ENCODE measurements around the gene ZNF488.
A peak's percentile ranks its signal among the peaks of the same experiment; 100 is the strongest.

Gene ZNF488

DNA sequence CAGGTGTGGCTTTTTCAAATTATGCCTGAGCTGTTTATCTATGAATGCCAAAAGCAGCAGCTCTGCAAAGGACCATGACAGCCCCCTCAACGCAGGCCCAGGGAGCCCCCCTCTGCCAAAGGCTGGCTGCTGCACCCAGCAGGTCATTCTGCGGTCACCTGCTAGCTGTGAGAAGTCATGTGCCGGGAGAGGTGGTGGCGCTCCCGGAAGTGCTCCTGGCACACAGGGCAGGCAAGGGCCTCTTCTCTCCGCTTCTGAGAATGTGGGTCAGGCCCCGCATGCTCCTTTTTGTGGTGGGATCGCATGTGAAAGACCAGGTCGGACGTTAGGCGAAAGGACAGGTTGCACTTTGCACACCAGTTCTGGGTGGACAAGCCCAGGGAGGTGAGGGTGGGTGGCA lies 16.4 kb downstream of the ZNF488 start:
- no peak for DNase-seq (ENCODE audit: extremely low read depth in 1 of 2, low read depth in 1 of 2)

- DNase-seq (ENCODE audit: extremely low read depth in 1 of 2, low read depth in 1 of 2), result no peak
These were observed 17.2 kb downstream of the ZNF488 start for GRCh38 chr10:47366731-47367460.

- no peak for DNase-seq (ENCODE audit: extremely low read depth in 1 of 2, low read depth in 1 of 2)
These were observed 17.9 kb downstream of the ZNF488 start for GRCh38 chr10:47366181-47366631.

DNA sequence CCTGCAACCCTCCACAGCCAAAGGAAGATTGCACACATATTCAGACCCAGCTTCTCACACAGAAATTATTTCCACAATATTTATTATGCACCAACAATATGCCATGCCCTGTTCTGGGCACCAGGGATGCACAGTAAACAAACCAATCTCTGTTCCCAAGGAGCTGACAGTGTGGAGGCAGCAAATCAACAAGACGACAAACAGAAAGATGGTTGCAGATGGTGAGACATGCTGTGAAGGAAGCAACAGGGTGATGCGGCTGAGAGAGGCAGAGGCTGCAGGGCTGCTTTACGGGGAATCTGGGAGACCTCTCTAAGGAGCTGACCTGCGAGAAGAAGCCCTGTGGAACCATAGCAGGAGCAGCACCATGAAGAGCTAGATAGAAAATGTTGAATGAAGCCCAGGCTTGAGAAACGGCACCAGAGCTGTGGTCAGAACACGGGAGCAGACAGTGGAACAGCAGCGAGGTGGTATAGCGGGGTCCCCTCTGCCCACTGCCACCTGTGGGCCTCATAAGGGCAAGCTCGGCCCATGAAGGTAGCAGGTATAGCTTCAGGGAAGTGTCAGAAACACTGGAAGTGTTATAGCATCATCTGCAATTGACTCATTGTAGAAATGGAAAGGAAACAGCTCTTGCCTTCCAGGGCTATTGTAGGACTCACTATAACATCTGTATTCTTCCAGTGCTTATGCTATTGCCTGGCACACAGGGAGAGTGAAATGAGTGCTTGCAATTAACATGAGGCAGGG lies 18.5 kb downstream of the ZNF488 start:
- DNase-seq (ENCODE audit: extremely low read depth in 1 of 2, low read depth in 1 of 2), result no peak

- no peak for DNase-seq (ENCODE audit: extremely low read depth in 1 of 2, low read depth in 1 of 2)
These were observed 19.2 kb downstream of the ZNF488 start for GRCh38 chr10:47364911-47365310.

DNA sequence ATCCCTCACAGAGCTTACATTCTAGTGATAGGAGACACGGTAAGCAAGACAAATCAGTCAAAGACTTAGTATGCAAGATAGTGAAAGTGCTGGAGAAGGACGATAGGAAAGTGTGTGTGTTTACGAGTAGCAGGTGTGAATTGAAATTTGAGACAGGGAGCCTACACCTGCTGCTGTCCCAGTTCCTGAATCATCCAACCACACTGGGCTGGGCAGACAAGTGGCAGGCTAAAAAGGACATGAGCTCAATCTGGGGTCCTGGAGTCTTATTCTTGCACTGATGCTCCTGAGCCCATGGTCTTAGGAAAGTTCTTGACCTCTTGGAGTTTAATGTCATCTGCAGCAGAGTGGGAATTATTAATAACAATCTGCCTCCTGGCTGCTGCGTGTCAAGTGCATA lies 19.7 kb downstream of the ZNF488 start:
- DNase-seq (ENCODE audit: extremely low read depth in 1 of 2, low read depth in 1 of 2), result no peak

GRCh38 chr10:47363781-47364180 lies 20.3 kb downstream of the ZNF488 start:
- no peak for DNase-seq (ENCODE audit: extremely low read depth in 1 of 2, low read depth in 1 of 2)

- DNase-seq (ENCODE audit: extremely low read depth in 1 of 2, low read depth in 1 of 2), result no peak
These were observed 21.9 kb downstream of the ZNF488 start for GRCh38 chr10:47362199-47362598.

GRCh38 chr10:47361293-47361692 lies 22.8 kb downstream of the ZNF488 start:
- DNase-seq (ENCODE audit: extremely low read depth in 1 of 2, low read depth in 1 of 2), result peak in 1 of 2 donors; percentile 4

GRCh38 chr10:47360419-47361040 lies 23.6 kb downstream of the ZNF488 start:
- DNase-seq (ENCODE audit: extremely low read depth in 1 of 2, low read depth in 1 of 2), result no peak

- no peak for DNase-seq (ENCODE audit: extremely low read depth in 1 of 2, low read depth in 1 of 2)
These were observed 24.3 kb downstream of the ZNF488 start for GRCh38 chr10:47359626-47360418.

DNA sequence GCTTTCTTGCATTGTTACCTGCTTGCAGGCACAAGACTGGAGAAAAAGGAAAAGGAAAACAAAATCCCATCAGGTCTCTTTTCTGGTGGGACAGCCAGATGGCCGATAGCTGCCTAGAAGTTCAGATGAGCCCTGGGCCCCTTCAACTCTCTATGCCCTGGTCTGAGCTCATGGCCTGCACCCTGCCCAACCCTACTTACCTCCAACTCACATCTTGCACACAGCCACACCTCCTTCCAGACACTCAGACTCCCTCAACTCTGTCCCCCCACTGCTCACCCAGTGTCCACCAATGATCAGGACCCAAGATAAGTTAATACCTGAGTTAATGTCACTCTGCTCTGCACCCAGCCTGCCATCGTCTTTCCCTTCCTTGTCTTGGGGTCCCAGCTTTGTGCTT lies 25.0 kb downstream of the ZNF488 start:
- DNase-seq (ENCODE audit: extremely low read depth in 1 of 2, low read depth in 1 of 2), result no peak

- DNase-seq (ENCODE audit: extremely low read depth in 1 of 2, low read depth in 1 of 2), result no peak
These were observed 25.6 kb downstream of the ZNF488 start for GRCh38 chr10:47358457-47358856.

DNA sequence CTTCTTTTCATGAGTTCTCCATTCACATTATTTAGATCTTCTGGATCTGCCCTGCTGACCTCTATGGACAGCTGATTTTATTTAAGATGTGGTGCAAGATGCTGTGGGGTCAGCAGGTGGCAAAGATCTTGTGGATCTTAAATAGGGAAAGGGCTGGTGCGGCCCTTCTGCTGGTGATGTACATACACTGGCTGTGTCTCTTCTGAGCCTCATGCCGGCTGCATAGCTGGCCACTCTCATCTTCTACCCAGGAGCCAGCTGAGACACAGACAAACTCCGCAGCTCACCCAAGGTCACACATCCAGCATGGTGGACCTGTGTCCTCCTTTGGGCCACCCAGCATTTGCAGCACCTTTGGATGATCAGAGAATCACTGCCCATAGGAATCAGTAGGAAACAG lies 26.2 kb downstream of the ZNF488 start:
- no peak for DNase-seq (ENCODE audit: extremely low read depth in 1 of 2, low read depth in 1 of 2)

DNA sequence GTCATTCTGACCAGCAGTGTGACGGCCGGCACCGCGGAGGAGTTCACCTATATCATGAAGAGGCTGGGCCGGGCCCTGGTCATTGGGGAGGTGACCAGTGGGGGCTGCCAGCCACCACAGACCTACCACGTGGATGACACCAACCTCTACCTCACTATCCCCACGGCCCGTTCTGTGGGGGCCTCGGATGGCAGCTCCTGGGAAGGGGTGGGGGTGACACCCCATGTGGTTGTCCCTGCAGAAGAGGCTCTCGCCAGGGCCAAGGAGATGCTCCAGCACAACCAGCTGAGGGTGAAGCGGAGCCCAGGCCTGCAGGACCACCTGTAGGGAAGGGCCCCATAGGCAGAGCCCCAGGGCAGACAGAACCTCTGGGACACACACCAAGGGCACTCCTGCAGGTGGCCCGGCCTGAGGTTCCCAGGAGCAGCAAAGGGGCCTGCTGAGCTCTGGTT lies 26.9 kb downstream of the ZNF488 start:
- no peak for DNase-seq (ENCODE audit: extremely low read depth in 1 of 2, low read depth in 1 of 2)

- DNase-seq (ENCODE audit: extremely low read depth in 1 of 2, low read depth in 1 of 2), result no peak
These were observed 27.4 kb downstream of the ZNF488 start for GRCh38 chr10:47356708-47357107.

GRCh38 chr10:47354900-47355299 lies 29.2 kb downstream of the ZNF488 start:
- no peak for DNase-seq (ENCODE audit: extremely low read depth in 1 of 2, low read depth in 1 of 2)

- no peak for DNase-seq (ENCODE audit: extremely low read depth in 1 of 2, low read depth in 1 of 2)
These were observed 29.9 kb downstream of the ZNF488 start for GRCh38 chr10:47354165-47354564.

GRCh38 chr10:47353351-47353750 lies 30.7 kb downstream of the ZNF488 start:
- no peak for DNase-seq (ENCODE audit: extremely low read depth in 1 of 2, low read depth in 1 of 2)

DNA sequence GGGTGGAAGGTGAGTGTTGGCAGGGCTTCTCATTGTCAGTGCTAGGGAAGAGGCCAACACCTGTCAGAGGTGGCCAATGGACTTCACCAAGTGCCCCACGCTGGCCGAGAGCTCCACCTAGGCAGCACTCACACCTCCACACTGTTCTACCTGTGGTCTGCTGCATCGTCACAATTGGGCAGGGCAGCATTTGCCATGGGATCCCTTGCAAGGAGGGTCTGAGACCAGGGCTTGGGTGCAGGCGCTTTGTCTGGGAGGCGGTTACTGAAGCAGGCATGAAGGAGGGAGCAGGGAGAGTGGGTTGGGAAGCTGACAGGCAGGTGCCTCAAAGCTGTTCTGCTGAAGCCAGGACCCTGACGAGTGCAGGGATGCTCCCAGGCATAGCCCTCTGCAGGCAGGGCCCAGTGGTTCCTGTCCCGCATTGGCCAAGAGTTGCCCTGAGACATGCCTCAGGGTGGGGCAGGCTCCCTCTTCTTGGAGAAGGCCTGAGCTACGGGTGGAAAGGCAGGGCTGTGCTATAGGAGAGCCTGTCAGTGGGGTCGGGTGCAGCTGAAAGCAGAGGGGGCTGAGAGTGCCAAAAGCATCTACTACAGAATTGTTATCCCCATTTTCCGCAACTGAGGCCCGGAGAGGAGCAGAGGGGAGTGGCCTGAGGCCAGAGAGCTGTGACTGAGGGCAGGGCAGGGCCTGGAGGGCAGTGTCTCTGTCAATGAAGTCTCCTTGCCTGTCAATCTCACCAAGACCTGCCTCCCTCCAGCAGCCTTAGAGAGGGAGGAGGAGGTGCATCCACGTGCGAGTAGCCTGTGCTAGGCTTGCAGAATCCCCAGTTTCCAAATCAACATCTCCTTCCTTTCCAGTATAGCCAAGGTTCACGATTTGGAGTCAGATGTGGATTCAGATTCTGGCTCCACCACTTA lies 31.9 kb downstream of the ZNF488 start:
- no peak for DNase-seq (ENCODE audit: extremely low read depth in 1 of 2, low read depth in 1 of 2)
